Liver (tissue), 9 donors: ENCODE measurements around the gene CCDC85A. TPM values are rescaled to one million over a fixed set of nuclear protein-coding genes. Genes with fewer than 3 reads are reported as not detected.

Source experiments
- DNase-seq: peaks from one replicate; pipeline ENCODE4 v3.0.0-alpha.2; 2017; ENCODE audit warnings: low spot score
- H3K27ac ChIP-seq, 2 donors: one replicate each; pipeline ENCODE4 v1.7.0; 2013; ENCODE audit warnings: inconsistent platforms in 2 of 2, low read length in 2 of 2, control low read depth in 1 of 2, low read depth in 1 of 2, mild to moderate bottlenecking in 1 of 2
- H3K27me3 ChIP-seq, 4 donors: one replicate each; pipeline versions ENCODE4 v1.6.1 to v1.7.0; 2013; ENCODE audit warnings: low read length in 3 of 4, inconsistent platforms in 1 of 4, mild to moderate bottlenecking in 1 of 4, moderate library complexity in 1 of 4; ENCODE audit not compliant: control insufficient read depth in 4 of 4, insufficient read depth in 4 of 4
- H3K36me3 ChIP-seq, 4 donors: one replicate each; pipeline versions ENCODE4 v1.6.1 to v1.7.0; 2013; ENCODE audit warnings: low read length in 3 of 4, mild to moderate bottlenecking in 3 of 4, low read depth in 1 of 4, moderate library complexity in 1 of 4; ENCODE audit not compliant: control insufficient read depth in 4 of 4, insufficient read depth in 3 of 4
- H3K4me1 ChIP-seq, 4 donors: one replicate each; pipeline versions ENCODE4 v1.6.1 to v1.7.0; 2013; ENCODE audit warnings: low read length in 3 of 4, mild to moderate bottlenecking in 3 of 4, moderate library complexity in 1 of 4; ENCODE audit not compliant: control insufficient read depth in 4 of 4, insufficient read depth in 4 of 4
- H3K4me3 ChIP-seq, 3 donors: one replicate each; pipeline versions ENCODE4 v1.6.1 to v1.7.0; 2013; ENCODE audit warnings: low read length in 3 of 3, control low read depth in 1 of 3, low read depth in 1 of 3, mild to moderate bottlenecking in 1 of 3
- H3K9ac ChIP-seq, 2 donors: one replicate each; pipeline ENCODE4 v1.7.0; 2013; ENCODE audit warnings: low read length in 2 of 2, mild to moderate bottlenecking in 2 of 2, moderate library complexity in 2 of 2, control low read depth in 1 of 2, low read depth in 1 of 2
- H3K9me3 ChIP-seq, 4 donors: one replicate each; pipeline versions ENCODE4 v1.6.1 to v1.7.0; 2013; ENCODE audit warnings: low read length in 3 of 4; ENCODE audit not compliant: control insufficient read depth in 4 of 4
- EGR1 ChIP-seq, 2 donors: IDR thresholded peaks; 2 replicates each; pipeline ENCODE4 v1.6.1; 2016 to 2018; ENCODE audit warnings: antibody characterized with exemption in 2 of 2, low read depth in 2 of 2
- FOXA1 ChIP-seq: IDR thresholded peaks from 2 replicates; pipeline ENCODE4 v1.6.1; 2016; ENCODE audit warnings: antibody characterized with exemption
- FOXA2 ChIP-seq: IDR thresholded peaks from 2 replicates; pipeline ENCODE4 v1.6.1; 2016; ENCODE audit warnings: antibody characterized with exemption
- HNF4G ChIP-seq: IDR thresholded peaks from 2 replicates; pipeline ENCODE4 v1.6.1; 2016; ENCODE audit warnings: antibody characterized with exemption
- JUND ChIP-seq, 2 donors: IDR thresholded peaks; 2 replicates each; pipeline ENCODE4 v1.6.1; 2016; ENCODE audit warnings: antibody characterized with exemption in 2 of 2
- NR2F2 ChIP-seq: IDR thresholded peaks from 2 replicates; pipeline ENCODE4 v1.6.1; 2016; ENCODE audit warnings: antibody characterized with exemption
- RAD21 ChIP-seq, 2 donors: IDR thresholded peaks; 2 replicates each; pipeline ENCODE4 v1.6.1; 2016; ENCODE audit warnings: antibody characterized with exemption in 2 of 2, mild to moderate bottlenecking in 2 of 2
- REST ChIP-seq: IDR thresholded peaks from 2 replicates; pipeline ENCODE4 v1.6.1; 2016; ENCODE audit warnings: antibody characterized with exemption, mild to moderate bottlenecking
- SP1 ChIP-seq: IDR thresholded peaks from 2 replicates; pipeline ENCODE4 v1.6.1; 2018; ENCODE audit warnings: antibody characterized with exemption, mild to moderate bottlenecking
- YY1 ChIP-seq: IDR thresholded peaks from 2 replicates; pipeline ENCODE4 v1.6.1; 2016; ENCODE audit warnings: antibody characterized with exemption, mild to moderate bottlenecking
- WGBS: extraction: QIAGEN DNeasy Blood & Tissue Kit; methylation state at CpG from one replicate; pipeline ENCODE4 v1.1.7; 2013; 5-methylcytosine and 5-hydroxymethylcytosine counted together
- polyA plus RNA-seq, 2 donors: library from polyadenylated mRNA; stranded (reverse) in 1 of 2; unstranded in 1 of 2; fragments of 200-250 nt in 1 of 2; fragments of >200 nt in 1 of 2; fragmentation: Nextera tagmentation in 1 of 2; extraction: Ambion mirVana in 1 of 2; gene quantifications; one replicate each; pipeline versions ENCODE4 v1.2.1 to v1.2.3, GENCODE V29; 2013 to 2015
- total RNA-seq, 2 donors: library from RNA; depleted of rRNA; stranded (reverse); fragments of >200 nt; gene quantifications; one replicate each; pipeline ENCODE4 v1.2.3, GENCODE V29; 2014
- TF ChIP-seq, protein P1 (sequence below): IDR thresholded peaks from 2 replicates; pipeline ENCODE4 v1.6.1; 2016; ENCODE audit warnings: antibody characterized with exemption
- TF ChIP-seq, protein P2 (sequence below): fragments of 150-350 bp; IDR thresholded peaks from 2 replicates; pipeline ENCODE4 v1.5.1; 2017; ENCODE audit warnings: improper control_type of control experiment, low read depth, low read length; ENCODE audit not compliant: missing input control
- donor health status: healthy.
- donor health status: healthy.
- donor health status: healthy.
- donor health status: healthy.
- donor health status: healthy.

The CCDC85A gene
- total and polyA plus RNA-seq, 4 donors = 0.05 to 0.17 (median 0.10) TPM

GRCh38 chr2:56239437-56239836, 55.6 kb downstream of the CCDC85A start:
- Histone ChIP-seq H3K27ac (no peak overlapping the region), H3K4me1 (no peaks in the 10 kb centered on the region), H3K4me3 (no peak overlapping the region), H3K9me3 (peaks cover 0 to 3% (median 0%) of the 10 kb centered on the region in 4 donors), H3K9ac (no peak overlapping the region), H3K36me3 (no peaks in the 10 kb centered on the region), H3K27me3 (no peaks in the 10 kb centered on the region)
- no peak for TF ChIP-seq HNF4G
- TF ChIP-seq NR2F2 = no peak
- TF ChIP-seq EGR1 (IDR thresholded peaks at IDR 0.05; ENCODE audit: low read depth in 2 of 2) = no peak
- WGBS = 44% methylated on average over 1 of the region's 1 CpG
- no peak for DNase-seq

- WGBS = 86% methylated on average over 5 of the region's 5 CpGs
- no peak overlapping the region for H3K4me3 ChIP-seq
These were observed 56.4 kb downstream of the CCDC85A start for GRCh38 chr2:56240210-56240609.

More at GRCh38 chr2:56240210-56240609, 56.4 kb downstream of the CCDC85A start:
- H3K9ac ChIP-seq = no peak overlapping the region
- peaks cover 0 to 3% (median 0%) of the 10 kb centered on the region in 4 donors for H3K9me3 ChIP-seq
- DNase-seq = no peak
- no peak overlapping the region for H3K27ac ChIP-seq
- no peaks in the 10 kb centered on the region for H3K27me3 ChIP-seq
- H3K36me3 ChIP-seq = no peaks in the 10 kb centered on the region
- TF ChIP-seq, protein P1, sequence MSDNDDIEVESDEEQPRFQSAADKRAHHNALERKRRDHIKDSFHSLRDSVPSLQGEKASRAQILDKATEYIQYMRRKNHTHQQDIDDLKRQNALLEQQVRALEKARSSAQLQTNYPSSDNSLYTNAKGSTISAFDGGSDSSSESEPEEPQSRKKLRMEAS = no peak
- TF ChIP-seq REST (no peak), YY1 (no peak), NR2F2 (no peak), JUND (IDR thresholded peaks at IDR 0.05) (no peak), EGR1 (IDR thresholded peaks at IDR 0.05; ENCODE audit: low read depth in 2 of 2) (no peak), RAD21 (IDR thresholded peaks at IDR 0.05) (no peak), FOXA2 (no peak), FOXA1 (no peak), SP1 (no peak)
- TF ChIP-seq, protein P2, sequence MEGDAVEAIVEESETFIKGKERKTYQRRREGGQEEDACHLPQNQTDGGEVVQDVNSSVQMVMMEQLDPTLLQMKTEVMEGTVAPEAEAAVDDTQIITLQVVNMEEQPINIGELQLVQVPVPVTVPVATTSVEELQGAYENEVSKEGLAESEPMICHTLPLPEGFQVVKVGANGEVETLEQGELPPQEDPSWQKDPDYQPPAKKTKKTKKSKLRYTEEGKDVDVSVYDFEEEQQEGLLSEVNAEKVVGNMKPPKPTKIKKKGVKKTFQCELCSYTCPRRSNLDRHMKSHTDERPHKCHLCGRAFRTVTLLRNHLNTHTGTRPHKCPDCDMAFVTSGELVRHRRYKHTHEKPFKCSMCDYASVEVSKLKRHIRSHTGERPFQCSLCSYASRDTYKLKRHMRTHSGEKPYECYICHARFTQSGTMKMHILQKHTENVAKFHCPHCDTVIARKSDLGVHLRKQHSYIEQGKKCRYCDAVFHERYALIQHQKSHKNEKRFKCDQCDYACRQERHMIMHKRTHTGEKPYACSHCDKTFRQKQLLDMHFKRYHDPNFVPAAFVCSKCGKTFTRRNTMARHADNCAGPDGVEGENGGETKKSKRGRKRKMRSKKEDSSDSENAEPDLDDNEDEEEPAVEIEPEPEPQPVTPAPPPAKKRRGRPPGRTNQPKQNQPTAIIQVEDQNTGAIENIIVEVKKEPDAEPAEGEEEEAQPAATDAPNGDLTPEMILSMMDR = no peak
- H3K4me1 ChIP-seq = no peaks in the 10 kb centered on the region
